ELF-1 (cell line): ENCODE results near the gene DMD.

ENCODE experiments used
- DNase-seq: peaks from one replicate; pipeline ENCODE4 v3.0.0-alpha.2; 2016; ENCODE audit warnings: low read depth, low spot score

Gene DMD

DNA sequence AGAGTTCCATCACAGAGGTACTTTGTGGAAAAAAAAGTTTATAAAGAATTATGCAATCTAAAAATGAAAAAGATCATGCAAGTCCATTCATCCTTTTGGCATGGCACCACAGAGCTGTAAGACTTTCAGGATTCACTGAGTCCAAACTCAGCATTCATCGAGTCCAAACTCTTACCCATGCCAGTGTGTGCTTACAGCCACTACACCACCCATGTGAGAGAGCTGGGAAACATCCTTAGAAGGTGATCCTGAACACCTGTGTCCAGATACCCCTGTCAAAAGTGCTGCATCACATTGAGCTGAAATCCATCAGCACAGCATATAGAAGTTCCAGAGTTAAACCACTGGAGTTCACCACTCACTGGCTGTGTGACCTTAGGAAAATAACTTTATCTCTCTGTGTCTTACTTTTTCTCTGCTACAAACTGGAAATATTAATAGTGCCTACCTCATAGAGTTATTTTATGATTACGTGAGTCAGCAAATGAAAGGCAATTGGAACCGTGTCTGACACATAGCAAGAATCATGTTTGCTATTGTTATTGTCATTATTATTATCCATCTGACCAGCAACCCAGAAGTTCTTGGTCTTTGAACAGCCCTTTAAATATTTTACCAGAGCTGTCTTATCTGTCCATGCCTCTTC lies 2024.5 kb downstream of the DMD start:
- DNase-seq: no peak

DNA sequence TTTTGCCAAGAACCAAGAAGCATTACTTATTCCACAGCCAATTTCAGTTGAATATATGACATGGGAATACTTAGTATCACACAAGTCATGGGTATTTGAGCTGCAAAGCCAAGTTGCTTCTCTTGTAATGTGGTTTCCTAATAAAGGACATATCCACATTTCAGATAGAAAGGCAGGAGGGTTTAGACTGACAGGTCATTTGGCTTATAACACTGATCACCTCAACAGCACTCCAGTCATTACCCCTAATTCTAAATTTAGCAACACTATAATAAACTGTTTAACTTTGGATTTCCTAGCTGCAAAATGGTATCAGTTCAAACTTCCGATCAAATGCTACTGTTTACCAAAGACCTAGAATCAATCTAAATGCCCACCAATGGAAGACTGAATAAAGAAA lies 2025.5 kb downstream of the DMD start:
- DNase-seq: no peak

- no peak for DNase-seq
Observed at GRCh38 chrX:31181377-31182000, 2029.9 kb downstream of the DMD start.

DNA sequence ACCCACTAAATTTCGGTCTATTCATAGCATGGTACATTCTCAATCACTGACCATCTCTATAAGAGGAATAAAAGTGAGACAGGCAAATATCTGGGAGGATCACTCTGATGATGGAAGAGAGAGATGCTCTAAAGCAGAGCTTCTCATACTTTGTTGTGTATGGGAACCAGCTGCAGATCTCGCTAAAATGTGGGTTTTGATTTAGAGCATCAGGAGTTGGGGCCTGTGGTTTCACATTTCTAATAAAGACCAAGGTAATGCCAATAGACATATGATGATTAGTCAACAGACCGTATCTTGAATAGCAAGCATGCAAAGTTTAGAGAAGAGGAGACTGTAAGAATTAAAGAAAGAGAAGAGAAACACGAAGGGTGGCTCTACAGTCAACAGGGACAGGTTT lies 2032.1 kb downstream of the DMD start:
- DNase-seq: no peak

- DNase-seq: no peak
Observed at GRCh38 chrX:31178769-31179125, 2032.6 kb downstream of the DMD start.

DNA sequence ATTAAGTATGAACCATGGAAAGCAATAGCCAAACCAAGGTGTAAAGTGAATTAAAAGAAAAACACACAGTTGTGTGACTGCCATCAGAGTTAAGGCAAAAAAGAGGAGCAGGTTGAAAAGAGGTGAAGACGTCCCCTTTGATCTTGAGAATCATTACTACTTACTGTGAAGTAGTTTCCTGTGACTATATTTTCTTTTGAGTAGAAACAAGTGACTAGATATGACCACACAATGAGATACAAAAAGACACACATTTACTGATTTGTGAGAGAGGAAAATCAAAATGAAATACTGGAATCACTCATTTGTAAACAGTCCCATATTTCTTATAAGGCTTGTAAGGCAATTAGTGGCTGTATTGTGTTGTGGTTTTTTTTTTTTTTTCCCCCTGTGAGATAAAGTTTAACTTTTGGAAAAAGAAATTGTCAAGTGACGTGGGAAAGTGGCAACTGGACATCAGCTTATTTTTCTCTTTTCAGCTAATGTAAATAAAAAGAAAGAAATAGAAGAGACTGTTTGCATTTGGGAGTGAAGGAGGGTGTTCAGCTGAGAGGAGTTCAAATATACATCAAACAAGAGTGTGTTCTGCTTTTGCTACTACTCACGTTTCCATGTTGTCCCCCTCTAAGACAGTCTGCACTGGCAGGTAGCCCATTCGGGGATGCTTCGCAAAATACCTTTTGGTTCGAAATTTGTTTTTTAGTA lies 2033.1 kb downstream of the DMD start:
- DNase-seq: no peak

- no peak for DNase-seq
Observed at GRCh38 chrX:31170792-31171191, 2040.6 kb downstream of the DMD start.

GRCh38 chrX:31168551-31168950 lies 2042.8 kb downstream of the DMD start:
- no peak for DNase-seq

DNA sequence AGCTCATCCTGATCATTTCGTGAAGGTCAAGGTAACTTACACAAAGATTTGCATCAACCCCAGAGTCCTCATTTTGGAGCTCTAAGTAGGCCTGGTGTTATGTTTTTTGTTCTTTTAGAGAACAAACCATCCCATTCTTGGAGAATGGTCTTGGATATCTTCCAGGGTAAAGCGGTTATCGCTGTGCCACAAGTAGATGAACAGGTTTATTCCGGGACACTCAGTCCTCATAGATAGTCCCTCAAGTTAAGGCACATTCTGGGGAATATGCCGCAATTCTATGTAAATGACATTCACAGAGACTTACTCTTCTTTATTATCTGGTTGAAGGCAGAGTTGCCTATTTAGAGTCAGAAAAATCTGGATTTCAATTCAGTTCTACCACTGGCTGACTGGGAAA lies 2044.5 kb downstream of the DMD start:
- no peak for DNase-seq

- no peak for DNase-seq
Observed at GRCh38 chrX:31166416-31166815, 2044.9 kb downstream of the DMD start.

DNA sequence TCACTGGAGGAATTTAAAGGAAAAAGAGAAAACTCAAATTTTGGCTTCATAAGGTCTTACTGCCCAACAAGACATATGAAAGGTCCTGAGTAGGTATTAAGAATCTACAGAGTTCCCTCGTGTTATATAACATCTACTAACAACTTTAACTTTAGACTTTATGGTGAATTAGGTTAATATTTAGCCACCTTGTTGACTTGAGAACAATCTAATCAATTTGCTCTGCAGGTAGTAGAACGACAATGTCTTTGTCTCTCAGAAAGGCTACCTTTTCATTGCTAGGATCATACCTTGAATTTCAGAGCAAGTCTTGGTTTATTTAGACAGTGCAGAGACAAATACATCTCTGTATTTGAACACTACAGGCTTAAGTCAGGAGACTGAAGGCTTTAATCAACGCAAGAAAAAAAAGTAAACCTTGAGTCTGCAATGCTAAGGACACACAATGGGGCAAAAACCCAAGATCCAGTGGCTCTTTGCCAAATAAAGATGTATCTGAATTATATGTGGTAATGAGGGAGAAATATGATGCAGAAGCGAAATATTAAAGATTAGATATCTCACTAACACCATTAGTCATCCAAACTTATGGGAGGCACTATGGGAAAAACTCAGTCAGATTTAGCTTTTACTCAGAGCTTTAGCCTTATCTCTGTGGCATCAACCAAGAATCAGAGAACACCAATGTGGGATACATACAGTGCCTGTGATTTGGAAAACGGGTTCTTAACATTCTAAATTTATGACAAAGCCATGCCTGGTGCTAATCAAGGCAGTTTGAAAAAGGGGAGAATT lies 2045.9 kb downstream of the DMD start:
- DNase-seq: no peak

- no peak for DNase-seq
Observed at GRCh38 chrX:31154946-31155345, 2056.4 kb downstream of the DMD start.

DNA sequence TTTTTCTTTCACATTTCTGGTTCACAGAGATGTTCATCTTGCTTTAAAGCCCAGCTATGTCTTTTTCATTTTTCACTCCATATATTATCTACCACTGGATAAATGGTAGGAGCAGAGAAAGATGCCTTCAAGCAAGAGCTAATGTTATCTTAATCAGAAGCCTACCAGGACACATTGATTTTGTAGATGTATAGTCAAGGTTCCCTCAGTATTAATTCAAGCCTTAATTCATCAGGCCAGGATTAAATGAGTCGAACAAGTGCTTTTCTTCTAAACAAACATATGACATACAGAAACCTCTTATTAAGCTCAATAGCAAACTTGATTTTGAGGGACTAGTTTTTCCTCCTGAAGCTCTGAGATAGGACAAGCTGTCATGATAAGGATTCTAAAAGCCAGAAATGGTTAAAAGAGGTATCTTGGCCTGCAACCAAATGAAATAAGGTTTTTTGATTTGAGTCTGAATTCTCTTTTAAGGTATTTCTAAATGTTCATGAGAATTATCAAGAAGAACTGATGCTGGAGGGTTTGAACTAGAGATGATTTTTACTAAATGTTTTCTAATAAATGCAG lies 2057.8 kb downstream of the DMD start:
- DNase-seq: no peak

- DNase-seq: no peak
Observed at GRCh38 chrX:31147175-31147574, 2064.2 kb downstream of the DMD start.

DNA sequence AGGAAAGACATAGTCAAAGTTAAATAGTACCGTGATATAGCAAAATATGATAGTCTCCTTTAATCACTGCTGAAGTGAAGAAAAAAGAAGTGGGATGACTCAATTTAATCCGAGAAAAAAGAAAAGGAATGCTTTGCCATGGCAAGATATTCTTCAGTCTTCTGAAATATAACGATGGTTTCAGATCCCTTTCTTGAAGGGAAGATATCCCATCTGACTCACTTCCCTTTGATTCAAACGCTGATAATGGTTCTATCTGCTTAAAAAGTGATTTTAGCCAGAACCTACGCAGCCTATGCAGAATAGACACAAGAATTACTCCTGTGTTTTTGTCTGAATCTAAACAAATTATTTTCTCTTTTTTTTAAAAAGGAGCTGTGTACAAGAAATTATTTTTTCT lies 2071.4 kb downstream of the DMD start:
- no peak for DNase-seq

DNA sequence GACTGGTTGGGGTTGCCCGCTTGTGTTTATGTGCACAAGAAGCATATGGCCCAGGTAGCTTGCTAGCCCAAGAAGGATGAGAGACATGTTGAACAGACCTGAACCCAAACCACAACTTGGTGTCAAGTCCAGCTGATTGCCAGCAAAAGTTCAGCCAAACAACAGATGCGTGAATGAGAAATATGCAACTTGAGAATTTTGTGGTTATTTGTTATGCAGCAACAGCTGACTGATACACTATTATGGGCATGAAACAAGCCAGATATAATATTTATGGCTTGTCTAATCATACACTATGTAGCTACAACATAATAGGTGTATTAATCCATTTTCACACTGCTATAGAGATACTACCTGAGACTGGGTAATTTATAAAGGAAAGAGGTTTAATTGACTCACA lies 2073.2 kb downstream of the DMD start:
- DNase-seq: no peak

- DNase-seq: no peak
Observed at GRCh38 chrX:31136144-31136611, 2075.2 kb downstream of the DMD start.

GRCh38 chrX:31132821-31133241 lies 2078.5 kb downstream of the DMD start:
- no peak for DNase-seq

GRCh38 chrX:31130457-31131220 lies 2080.7 kb downstream of the DMD start:
- DNase-seq: no peak

DNA sequence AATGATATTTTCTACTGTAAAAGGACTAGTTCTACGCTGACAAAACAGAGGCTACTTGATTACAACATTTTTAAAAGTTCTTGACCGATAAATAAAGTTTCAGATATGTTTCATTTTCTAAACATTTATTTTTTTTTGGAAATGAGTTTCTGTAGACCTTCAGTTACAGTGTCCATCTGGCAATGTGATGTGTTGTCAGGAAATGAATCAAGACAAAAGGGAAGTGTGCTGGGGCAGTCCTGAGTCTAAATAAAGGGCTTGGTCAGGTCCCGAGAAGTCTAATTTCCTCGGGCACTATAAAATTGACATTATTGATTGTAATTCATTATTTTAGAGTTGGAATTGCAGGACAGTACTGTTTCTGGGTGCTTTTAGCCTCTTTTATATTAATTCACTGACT lies 2082.5 kb downstream of the DMD start:
- no peak for DNase-seq

DNA sequence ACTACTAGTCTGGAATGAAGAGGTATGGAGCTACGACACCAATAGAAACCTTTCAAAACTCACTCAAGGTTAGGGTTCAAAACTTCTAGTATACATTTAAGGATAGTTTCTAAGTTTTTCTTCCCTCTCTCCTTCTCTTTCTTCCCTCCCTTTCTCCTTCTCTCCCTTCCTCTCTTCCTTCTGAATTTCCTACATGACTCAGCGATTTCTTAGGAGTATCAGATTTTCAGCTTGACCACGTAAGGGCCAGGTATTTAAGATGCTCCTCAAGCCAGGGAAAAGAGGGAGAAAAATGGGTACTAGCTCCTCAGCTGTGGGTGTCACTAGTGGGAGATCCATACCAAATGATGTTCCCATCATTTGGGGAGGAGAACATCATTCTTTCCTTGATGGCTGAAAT lies 2083.6 kb downstream of the DMD start:
- DNase-seq: no peak
